ENCODE results near the gene PALM.

The PALM gene

GRCh38 chr19:793806-794205 lies 85.1 kb downstream of the PALM start:
- Histone ChIP-seq H2AFZ (ENCODE audit: low read length) (no peak overlapping the region), H3F3A (ENCODE audit: low read depth) (no peaks in the 10 kb centered on the region), H3K9me2 (replicated peaks; ENCODE audit: low read depth, low read length) (no peaks in the 10 kb centered on the region), H3K9me3 (ENCODE audit: insufficient read depth, low read depth, low read length) (no peaks in the 10 kb centered on the region), H3K4me1 (ENCODE audit: insufficient read depth, low read length, poor library complexity, severe bottlenecking) (peaks cover 4% of the 10 kb centered on the region), H3K4me2 (ENCODE audit: low read depth, low read length, poor library complexity, severe bottlenecking) (no peak overlapping the region), H4K20me1 (ENCODE audit: insufficient read depth, low read length, poor library complexity, severe bottlenecking) (peaks cover 10% of the 10 kb centered on the region), H3K36me3 (ENCODE audit: insufficient read depth, low read length) (no peaks in the 10 kb centered on the region), H3K4me3 (ENCODE audit: low read length, poor library complexity, severe bottlenecking) (no peak overlapping the region), H3K79me2 (ENCODE audit: insufficient read depth, low read length) (peaks cover 21% of the 10 kb centered on the region), H3K27me3 (ENCODE audit: insufficient read depth, low read length, poor library complexity, severe bottlenecking) (peaks cover 8% of the 10 kb centered on the region), H3K9ac (ENCODE audit: low read depth, low read length, poor library complexity, severe bottlenecking) (no peak overlapping the region)
- no peak for TF ChIP-seq EZH2phosphoT487 (IDR thresholded peaks at IDR 0.05; ENCODE audit: borderline replicate concordance)
- no peak for TF ChIP-seq CTCF (conservative IDR thresholded peaks at IDR 0.05; ENCODE audit: low read length)

DNA sequence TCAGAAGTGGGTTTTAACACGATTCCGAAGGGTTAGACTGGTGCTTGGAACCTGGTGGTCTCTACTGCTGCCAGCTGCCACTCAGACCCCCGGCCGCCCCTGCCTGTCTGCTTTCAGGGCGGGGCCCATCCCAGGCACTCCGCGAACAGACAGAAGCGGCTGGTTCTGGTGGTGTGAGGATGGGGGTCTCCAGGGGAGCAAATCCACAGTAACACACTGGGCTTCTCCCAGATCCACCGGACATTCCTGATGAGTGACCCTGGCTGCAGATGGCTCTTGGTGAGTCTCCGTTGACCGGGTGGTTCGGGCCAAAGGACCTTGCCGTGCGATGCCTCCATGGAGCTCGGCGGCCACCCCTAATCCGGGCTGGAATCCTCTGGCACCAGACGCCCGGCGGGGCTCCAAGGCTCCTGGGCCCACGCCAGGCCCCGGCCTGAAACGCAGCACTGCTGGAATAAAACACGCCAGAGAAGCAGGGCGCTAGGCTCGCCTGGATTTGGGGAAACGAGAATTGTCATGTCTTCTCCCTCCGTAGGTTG lies 86.4 kb downstream of the PALM start:
- Histone ChIP-seq H3K27me3 (ENCODE audit: insufficient read depth, low read length, poor library complexity, severe bottlenecking) (peaks cover 8% of the 10 kb centered on the region), H3K9ac (ENCODE audit: low read depth, low read length, poor library complexity, severe bottlenecking) (no peak overlapping the region), H3K79me2 (ENCODE audit: insufficient read depth, low read length) (peaks cover 34% of the 10 kb centered on the region), H3K4me2 (ENCODE audit: low read depth, low read length, poor library complexity, severe bottlenecking) (no peak overlapping the region), H3K36me3 (ENCODE audit: insufficient read depth, low read length) (peaks cover 8% of the 10 kb centered on the region), H4K20me1 (ENCODE audit: insufficient read depth, low read length, poor library complexity, severe bottlenecking) (peaks cover 23% of the 10 kb centered on the region), H3K9me2 (replicated peaks; ENCODE audit: low read depth, low read length) (no peaks in the 10 kb centered on the region), H3K4me3 (ENCODE audit: low read length, poor library complexity, severe bottlenecking) (no peak overlapping the region), H3K9me3 (ENCODE audit: insufficient read depth, low read depth, low read length) (no peaks in the 10 kb centered on the region), H2AFZ (ENCODE audit: low read length) (no peak overlapping the region), H3K4me1 (ENCODE audit: insufficient read depth, low read length, poor library complexity, severe bottlenecking) (peaks cover 5% of the 10 kb centered on the region), H3F3A (ENCODE audit: low read depth) (no peaks in the 10 kb centered on the region)
- TF ChIP-seq CTCF (conservative IDR thresholded peaks at IDR 0.05; ENCODE audit: low read length) (no peak), EZH2phosphoT487 (IDR thresholded peaks at IDR 0.05; ENCODE audit: borderline replicate concordance) (no peak)

GRCh38 chr19:795691-796581 lies 87.2 kb downstream of the PALM start:
- H3K36me3 ChIP-seq (ENCODE audit: insufficient read depth, low read length): peaks cover 15% of the 10 kb centered on the region
- H3K9me2 ChIP-seq (replicated peaks; ENCODE audit: low read depth, low read length): no peaks in the 10 kb centered on the region
- peaks cover 13% of the 10 kb centered on the region for H3K4me1 ChIP-seq (ENCODE audit: insufficient read depth, low read length, poor library complexity, severe bottlenecking)
- H3K79me2 ChIP-seq (ENCODE audit: insufficient read depth, low read length): peaks cover 42% of the 10 kb centered on the region
- H3K27me3 ChIP-seq (ENCODE audit: insufficient read depth, low read length, poor library complexity, severe bottlenecking): peaks cover 8% of the 10 kb centered on the region
- H3F3A ChIP-seq (ENCODE audit: low read depth): no peaks in the 10 kb centered on the region
- H3K4me2 ChIP-seq (ENCODE audit: low read depth, low read length, poor library complexity, severe bottlenecking): peak overlapping the region; percentile 81
- peak overlapping the region; percentile 84 for H3K9ac ChIP-seq (ENCODE audit: low read depth, low read length, poor library complexity, severe bottlenecking)
- H2AFZ ChIP-seq (ENCODE audit: low read length): peak overlapping the region; percentile 94
- H3K4me3 ChIP-seq (ENCODE audit: low read length, poor library complexity, severe bottlenecking): peak overlapping the region; percentile 88
- no peak for TF ChIP-seq EZH2phosphoT487 (IDR thresholded peaks at IDR 0.05; ENCODE audit: borderline replicate concordance)
- TF ChIP-seq CTCF (conservative IDR thresholded peaks at IDR 0.05; ENCODE audit: low read length): no peak
- peaks cover 31% of the 10 kb centered on the region for H4K20me1 ChIP-seq (ENCODE audit: insufficient read depth, low read length, poor library complexity, severe bottlenecking)
- no peaks in the 10 kb centered on the region for H3K9me3 ChIP-seq (ENCODE audit: insufficient read depth, low read depth, low read length)
